IMR-90 (cell line): ENCODE measurements around the gene IMPG2. TPM values are rescaled to one million over a fixed set of nuclear protein-coding genes. Genes with fewer than 3 reads are reported as not detected.

Experiments used
- ATAC-seq: fragments of 200-7000 bp; cut with Tn5 transposase; 2 replicates; pipeline ENCODE4 v1.9.1; 2020; ENCODE audit warnings: low read depth, mild to moderate bottlenecking, moderate library complexity
- BruUV-seq: library from RNA; stranded (reverse); fragments of 400-500 nt; replicated peaks from 2 replicates; lab custom pipeline; 2021; lab: Mats Ljungman, UMichigan
- CTCF ChIA-PET: fragments of 300-600 bp; formaldehyde crosslinking; extraction: SDS; loops from one replicate; lab custom pipeline; 2021; ENCODE audit warnings: antibody characterized with exemption; lab: Yijun Ruan, JAX
- POLR2A ChIA-PET: fragments of 300-600 bp; sonication (Branson Sonifier 250); formaldehyde crosslinking; loops from one replicate; lab custom pipeline; 2022; ENCODE audit warnings: antibody characterized with exemption; ENCODE audit not compliant: unreplicated experiment; lab: Charles Lee
- DNase-seq: peaks from one replicate; pipeline ENCODE4 v3.0.0; 2013
- H2AFZ ChIP-seq: replicated peaks from 2 replicates; pipeline ENCODE3; 2013; ENCODE audit warnings: low read length, mild to moderate bottlenecking; ENCODE audit not compliant: poor library complexity
- H2AK5ac ChIP-seq: 2 replicates; pipeline ENCODE4 v1.6.1; 2013; ENCODE audit warnings: low read depth, low read length, inconsistent platforms
- H2AK9ac ChIP-seq: replicated peaks from 2 replicates; pipeline ENCODE3; 2013; ENCODE audit warnings: mild to moderate bottlenecking, low read depth, low read length, moderate library complexity; ENCODE audit not compliant: poor library complexity
- H2BK120ac ChIP-seq: 2 replicates; pipeline ENCODE4 v1.6.1; 2013; ENCODE audit warnings: low read depth, low read length, inconsistent platforms
- H2BK15ac ChIP-seq: 3 replicates; pipeline ENCODE4 v1.6.1; 2013; ENCODE audit warnings: low read depth, low read length, inconsistent platforms
- H2BK20ac ChIP-seq: 2 replicates; pipeline ENCODE4 v1.6.1; 2013; ENCODE audit warnings: low read depth, mild to moderate bottlenecking, inconsistent platforms, low read length, moderate library complexity
- H2BK5ac ChIP-seq: 2 replicates; pipeline ENCODE4 v1.6.1; 2013; ENCODE audit warnings: mild to moderate bottlenecking, low read depth, low read length, inconsistent platforms; ENCODE audit not compliant: poor library complexity, severe bottlenecking
- H3K14ac ChIP-seq: replicated peaks from 2 replicates; pipeline ENCODE4 v1.6.1; 2013; ENCODE audit warnings: low read depth, low read length, inconsistent platforms
- H3K18ac ChIP-seq: 2 replicates; pipeline ENCODE4 v1.6.1; 2013; ENCODE audit warnings: low read depth, low read length, control low read depth
- H3K23ac ChIP-seq: 2 replicates; pipeline ENCODE4 v1.6.1; 2013; ENCODE audit warnings: low read depth, low read length, inconsistent platforms
- H3K27ac ChIP-seq: 2 replicates; pipeline ENCODE4 v1.5.1; 2013; ENCODE audit warnings: mild to moderate bottlenecking, control low read depth, low read length; ENCODE audit not compliant: insufficient read depth
- H3K27me3 ChIP-seq: 2 replicates; pipeline ENCODE4 v1.6.1; 2013; ENCODE audit warnings: low read length; ENCODE audit not compliant: control insufficient read depth, insufficient read depth
- H3K36me3 ChIP-seq: 2 replicates; pipeline ENCODE4 v1.6.1; 2013; ENCODE audit warnings: low read length, mixed read lengths; ENCODE audit not compliant: control insufficient read depth, insufficient read depth
- H3K4ac ChIP-seq: 2 replicates; pipeline ENCODE4 v1.6.1; 2013; ENCODE audit warnings: low read depth, low read length, inconsistent platforms
- H3K4me1 ChIP-seq: 2 replicates; pipeline ENCODE4 v1.6.1; 2013; ENCODE audit warnings: low read length, mixed read lengths; ENCODE audit not compliant: control insufficient read depth, insufficient read depth
- H3K4me2 ChIP-seq: 2 replicates; pipeline ENCODE4 v1.6.1; 2013; ENCODE audit warnings: low read depth, mild to moderate bottlenecking, control low read depth, low read length, moderate library complexity
- H3K4me3 ChIP-seq: 2 replicates; pipeline ENCODE4 v1.5.1; 2013; ENCODE audit warnings: low read depth, mild to moderate bottlenecking, control low read depth, low read length, moderate library complexity; ENCODE audit not compliant: insufficient read depth
- H3K56ac ChIP-seq: 2 replicates; pipeline ENCODE4 v1.6.1; 2013; ENCODE audit warnings: low read length, inconsistent platforms; ENCODE audit not compliant: insufficient read depth; ENCODE audit errors: extremely low read depth
- H3K79me1 ChIP-seq, 2 experiments: 2 replicates each; pipeline ENCODE4 v1.6.1; 2013; ENCODE audit warnings: low read length in 2 of 2, inconsistent platforms in 1 of 2, low read depth in 1 of 2
- H3K9ac ChIP-seq: 2 replicates; pipeline ENCODE4 v1.6.1; 2013; ENCODE audit warnings: low read depth, low read length, control low read depth
- H3K9me1 ChIP-seq: 2 replicates; pipeline ENCODE4 v1.6.1; 2013; ENCODE audit warnings: low read length, inconsistent platforms; ENCODE audit not compliant: insufficient read depth
- H3K9me3 ChIP-seq: 2 replicates; pipeline ENCODE4 v1.6.1; 2013; ENCODE audit warnings: low read length; ENCODE audit not compliant: control insufficient read depth, insufficient read depth
- H4K20me1 ChIP-seq: 2 replicates; pipeline ENCODE4 v1.6.1; 2013; ENCODE audit warnings: low read length, inconsistent platforms; ENCODE audit not compliant: insufficient read depth
- H4K5ac ChIP-seq: 2 replicates; pipeline ENCODE4 v1.6.1; 2013; ENCODE audit warnings: mild to moderate bottlenecking, low read depth, low read length, control low read depth
- H4K8ac ChIP-seq, 2 experiments: 2 replicates each; pipeline ENCODE4 v1.6.1; 2013; ENCODE audit warnings: low read depth in 2 of 2, low read length in 2 of 2, control low read depth in 1 of 2, inconsistent platforms in 1 of 2
- H4K91ac ChIP-seq: 2 replicates; pipeline ENCODE4 v1.6.1; 2013; ENCODE audit warnings: low read depth, low read length, inconsistent platforms; ENCODE audit not compliant: insufficient read depth
- BHLHE40 ChIP-seq: fragments of 150-350 bp; IDR thresholded peaks from 2 replicates; pipeline ENCODE4 v1.6.1; 2016; ENCODE audit warnings: mild to moderate bottlenecking, low read depth, low read length
- CEBPB ChIP-seq: IDR thresholded peaks from 2 replicates; pipeline ENCODE4 v1.6.1; 2012; ENCODE audit warnings: low read depth, low read length, improper control_type of control experiment
- MXI1 ChIP-seq: IDR thresholded peaks from 2 replicates; pipeline ENCODE4 v1.6.1; 2012; ENCODE audit warnings: low read depth, mild to moderate bottlenecking, low read length, moderate library complexity, borderline replicate concordance
- NFE2L2 ChIP-seq: fragments of 150-350 bp; IDR thresholded peaks from 2 replicates; pipeline ENCODE4 v1.6.1; 2016; ENCODE audit warnings: low read depth, mild to moderate bottlenecking, low read length
- dilution Hi-C: fragments of 300-500 bp; cut with HindIII; formaldehyde crosslinking; loops from one replicate; pipeline ENCODE4 v1.14.3; 2018; ENCODE audit warnings: low sequenced_read_pairs; ENCODE audit not compliant: unreplicated experiment
- in situ Hi-C: fragments of 300-500 bp; cut with MboI; formaldehyde crosslinking; loops from 3 replicates; pipeline ENCODE4 v1.14.3; 2019; ENCODE audit warnings: low sequenced_read_pairs, inconsistent platforms, mixed read lengths
- intact Hi-C: fragments of 100-400 bp; cut with micrococcal nuclease; formaldehyde crosslinking; loops from 2 replicates; pipeline ENCODE4 v1.10.0; 2022
- polyA plus RNA-seq, 3 experiments: library from polyadenylated mRNA; depleted of rRNA; stranded (reverse); fragments of >200 nt; gene quantifications; 2 replicates each; pipeline ENCODE4 v1.2.3, GENCODE V29; 2012; ENCODE audit warnings: low replicate concordance in 1 of 3
- total RNA-seq: library from RNA; depleted of rRNA; stranded (reverse); fragments of >200 nt; gene quantifications from 2 replicates; pipeline ENCODE4 v1.2.3, GENCODE V29; 2012

The IMPG2 gene
- total and polyA plus RNA-seq, 2 of the 4 experiments (the other 2 are of a cell fraction), result 0.10 to 0.18 TPM

- in situ Hi-C loops (no loop called here), dilution Hi-C loops (no loop called here), intact Hi-C loops (no loop called here)
- H3K9ac ChIP-seq, result no peak overlapping the region
- no peak overlapping the region for H2BK15ac ChIP-seq
- CTCF ChIA-PET, result interaction anchor here (0.6 kb wide), 1 partner anchor 83 kb away, joined by 3 read pairs; no protein-coding TSS in a partner anchor
- POLR2A ChIA-PET, result no interaction called here
- H4K8ac ChIP-seq, result no peak overlapping the region
- H3K9me1 ChIP-seq, result no peaks in the 10 kb centered on the region
- DNase-seq (peak; percentile 77), ATAC-seq (peak; percentile 64)
- H2AFZ ChIP-seq, result no peak overlapping the region
- H4K91ac ChIP-seq, result no peak overlapping the region
- no peak overlapping the region for H3K14ac ChIP-seq
- no peak overlapping the region for H2BK20ac ChIP-seq
- H2BK5ac ChIP-seq, result no peak overlapping the region
- no peaks in the 10 kb centered on the region for H3K36me3 ChIP-seq
- no peak overlapping the region for H3K4me2 ChIP-seq
- H3K4me1 ChIP-seq, result no peaks in the 10 kb centered on the region
- H3K9me3 ChIP-seq, result no peaks in the 10 kb centered on the region
- H3K4ac ChIP-seq, result no peak overlapping the region
- H3K27ac ChIP-seq, result no peak overlapping the region
- no peak overlapping the region for H3K23ac ChIP-seq
- no peak overlapping the region for H3K4me3 ChIP-seq
- BruUV-seq, result no TSS peak
- H4K20me1 ChIP-seq, result no peaks in the 10 kb centered on the region
- H2BK120ac ChIP-seq, result no peak overlapping the region
- no peaks in the 10 kb centered on the region for H3K27me3 ChIP-seq
- no peak overlapping the region for H3K56ac ChIP-seq
- H3K79me1 ChIP-seq, result no peaks in the 10 kb centered on the region
- H2AK9ac ChIP-seq, result no peak overlapping the region
- H2AK5ac ChIP-seq, result no peak overlapping the region
- no peak for TF ChIP-seq NFE2L2
- TF ChIP-seq MXI1, result no peak
- no peak for TF ChIP-seq CEBPB
- TF ChIP-seq BHLHE40, result no peak
- no peak overlapping the region for H4K5ac ChIP-seq
- H3K18ac ChIP-seq, result no peak overlapping the region
Observed at GRCh38 chr3:101261506-101261905, 58.9 kb downstream of the IMPG2 start.
